HepG2 (cell line): Measurements from ENCODE around the gene COL8A2. TPM values are rescaled to one million over a fixed set of nuclear protein-coding genes. Genes with fewer than 3 reads are reported as not detected.

Source experiments
- ARNT ChIP-seq: fragments of 450-650 bp; IDR thresholded peaks from 2 replicates; pipeline ENCODE4 v1.6.1; 2017
- BCL3 ChIP-seq: sonication (generic); formaldehyde crosslinking; IDR thresholded peaks from 2 replicates; pipeline ENCODE4 v1.5.1; 2020; ENCODE audit warnings: mild to moderate bottlenecking, missing genetic modification reagents, moderate library complexity
- BRD4 ChIP-seq: sonication (generic); formaldehyde crosslinking; IDR thresholded peaks from 2 replicates; pipeline ENCODE4 v1.4.0; 2020; ENCODE audit warnings: missing genetic modification reagents
- CBX5 ChIP-seq: sonication (generic); formaldehyde crosslinking; IDR thresholded peaks from 2 replicates; pipeline ENCODE4 v1.4.0; 2020; ENCODE audit warnings: missing genetic modification reagents, borderline replicate concordance
- CHD2 ChIP-seq: IDR thresholded peaks from 2 replicates; pipeline ENCODE4 v1.6.1; 2011; ENCODE audit warnings: low read depth, low read length, improper control_type of control experiment
- DNMT3B ChIP-seq: conservative IDR thresholded peaks from 2 replicates; pipeline ENCODE4 v1.6.1; 2016; ENCODE audit warnings: missing biosample characterization, control low read depth
- DR1 ChIP-seq: sonication (generic); formaldehyde crosslinking; IDR thresholded peaks from 2 replicates; pipeline ENCODE4 v1.8.0; 2021; ENCODE audit warnings: mild to moderate bottlenecking, missing genetic modification reagents, inconsistent platforms
- ELF4 ChIP-seq: sonication (generic); formaldehyde crosslinking; IDR thresholded peaks from 2 replicates; pipeline ENCODE4 v1.5.0; 2020; ENCODE audit warnings: missing genetic modification reagents, mild to moderate bottlenecking, moderate library complexity, borderline replicate concordance
- KMT2B ChIP-seq: IDR thresholded peaks from 2 replicates; pipeline ENCODE4 v1.6.1; 2016; ENCODE audit warnings: missing genetic modification reagents, missing compliant biosample characterization
- MAFG ChIP-seq: sonication (generic); formaldehyde crosslinking; IDR thresholded peaks from 2 replicates; pipeline ENCODE4 v1.5.1; 2020; ENCODE audit warnings: mild to moderate bottlenecking, missing genetic modification reagents
- NR2F1 ChIP-seq, 2 experiments: fragments of 450-650 bp in 1 of 2; formaldehyde crosslinking in 1 of 2; IDR thresholded peaks; 2 replicates each; pipeline versions ENCODE4 v1.5.0 to v1.6.1; 2016 to 2020; ENCODE audit warnings: mild to moderate bottlenecking in 1 of 2, missing compliant biosample characterization in 1 of 2, missing genetic modification reagents in 1 of 2, moderate library complexity in 1 of 2
- NR2F6 ChIP-seq, 2 experiments: IDR thresholded peaks; 2 replicates each; pipeline ENCODE4 v1.6.1; 2016; ENCODE audit warnings: antibody characterized with exemption in 1 of 2, mild to moderate bottlenecking in 1 of 2
- PAX8 ChIP-seq: sonication (generic); formaldehyde crosslinking; IDR thresholded peaks from 2 replicates; pipeline ENCODE4 v1.8.0; 2022; ENCODE audit warnings: mild to moderate bottlenecking, missing genetic modification reagents, borderline replicate concordance
- SRSF4 ChIP-seq: fragments of 200-400 bp; formaldehyde crosslinking; IDR thresholded peaks from one replicate; pipeline ENCODE4 v1.6.1; 2018; ENCODE audit warnings: mild to moderate bottlenecking, low read depth, low read length, moderate library complexity; ENCODE audit not compliant: poor library complexity, severe bottlenecking
- SUZ12 ChIP-seq: fragments of 150-350 bp; IDR thresholded peaks from 2 replicates; pipeline ENCODE4 v1.6.1; 2014; ENCODE audit warnings: low read depth, low read length
- TRIM24 ChIP-seq: sonication (generic); formaldehyde crosslinking; IDR thresholded peaks from 2 replicates; pipeline ENCODE4 v1.8.0; 2022; ENCODE audit warnings: mild to moderate bottlenecking, missing genetic modification reagents
- ZBTB39 ChIP-seq: sonication (generic); formaldehyde crosslinking; IDR thresholded peaks from 2 replicates; pipeline ENCODE4 v1.5.0; 2020; ENCODE audit warnings: missing genetic modification reagents
- ZC3H13 ChIP-seq: sonication (generic); formaldehyde crosslinking; IDR thresholded peaks from 2 replicates; pipeline ENCODE4 v1.8.1; 2023; ENCODE audit warnings: mild to moderate bottlenecking, missing genetic modification reagents, moderate library complexity
- ZFP91 ChIP-seq: sonication (generic); formaldehyde crosslinking; IDR thresholded peaks from 2 replicates; pipeline ENCODE4 v1.9.0; 2022; ENCODE audit warnings: missing genetic modification reagents, mild to moderate bottlenecking, borderline replicate concordance
- ZKSCAN5 ChIP-seq: sonication (generic); formaldehyde crosslinking; IDR thresholded peaks from 2 replicates; pipeline ENCODE4 v1.5.1; 2020; ENCODE audit warnings: mild to moderate bottlenecking, missing genetic modification reagents
- ZKSCAN8 ChIP-seq: IDR thresholded peaks from 2 replicates; pipeline ENCODE4 v1.6.1; 2016; ENCODE audit warnings: borderline replicate concordance, missing genetic modification reagents, missing compliant biosample characterization
- ZNF17 ChIP-seq: sonication (generic); formaldehyde crosslinking; IDR thresholded peaks from 2 replicates; pipeline ENCODE4 v1.5.0; 2020; ENCODE audit warnings: mild to moderate bottlenecking, missing genetic modification reagents
- ZNF326 ChIP-seq: sonication (generic); formaldehyde crosslinking; IDR thresholded peaks from 2 replicates; pipeline ENCODE4 v1.4.0; 2020; ENCODE audit warnings: missing genetic modification reagents, borderline replicate concordance
- ZNF335 ChIP-seq: sonication (generic); formaldehyde crosslinking; IDR thresholded peaks from 2 replicates; pipeline ENCODE4 v1.4.0; 2020; ENCODE audit warnings: missing genetic modification reagents
- ZNF350 ChIP-seq: sonication (generic); formaldehyde crosslinking; IDR thresholded peaks from 2 replicates; pipeline ENCODE4 v1.4.0; 2020; ENCODE audit warnings: mild to moderate bottlenecking, low read depth, missing genetic modification reagents, borderline replicate concordance
- ZNF558 ChIP-seq: sonication (generic); formaldehyde crosslinking; IDR thresholded peaks from 2 replicates; pipeline ENCODE4 v1.9.0; 2022; ENCODE audit warnings: mild to moderate bottlenecking, missing genetic modification reagents, borderline replicate concordance
- polyA plus RNA-seq, 8 experiments: library from polyadenylated mRNA; depleted of rRNA in 3 of 8; stranded (reverse) in 7 of 8; unstranded in 1 of 8; fragments of >200 nt; fragmentation: Illumina TruSeq in 4 of 8; extraction: Trizol in 4 of 8; gene quantifications; 2 replicates each; pipeline versions ENCODE4 v1.2.1 to v1.2.3, GENCODE V29; 2011 to 2016; ENCODE audit warnings: low read depth in 4 of 8, missing spikeins in 1 of 8, mixed read lengths in 1 of 8; ENCODE audit not compliant: insufficient read depth in 1 of 8
- total RNA-seq, 5 experiments: library from RNA; depleted of rRNA; stranded (reverse); fragments of >200 nt; fragmentation: Illumina TruSeq; extraction: Trizol; gene quantifications; 2 replicates each; pipeline ENCODE4 v1.2.3, GENCODE V29; 2016; ENCODE audit warnings: low read depth in 1 of 5

The COL8A2 gene
- total and polyA plus RNA-seq, 2 of the 13 experiments (the other 11 are each of a cell fraction or from before 2014, with no cell fraction given) = 0.13 to 0.24 TPM

- peak; percentile 92 for TF ChIP-seq ZFP91 (CRISPR knock-in tag)
- TF ChIP-seq CHD2 = 0 out of 2 replicates have a peak, but pooled peaks have one; percentile 54
- no peak for TF ChIP-seq ZKSCAN5 (CRISPR knock-in tag)
- TF ChIP-seq NR2F6 (IDR thresholded peaks at IDR 0.05) = no peak
- TF ChIP-seq NR2F6 (CRISPR knock-in tag; IDR thresholded peaks at IDR 0.05) = no peak
- no peak for TF ChIP-seq ZNF326 (CRISPR knock-in tag)
- TF ChIP-seq DNMT3B (CRISPR knock-in tag) = no peak
- no peak for TF ChIP-seq MAFG
- 0 out of 2 replicates have a peak, but pooled peaks have one; percentile 23 for TF ChIP-seq DR1 (CRISPR knock-in tag)
- TF ChIP-seq ZNF558 (CRISPR knock-in tag) = no peak
- peak; percentile 30; the same call in 1 of the 2 replicates for TF ChIP-seq KMT2B (CRISPR knock-in tag)
- TF ChIP-seq NR2F1 (CRISPR knock-in tag; IDR thresholded peaks at IDR 0.05) = 0 out of 4 replicates have a peak, but pooled peaks of 1 of the 2 experiments have one; percentile 18
- TF ChIP-seq TRIM24 (CRISPR knock-in tag) = no peak
- no peak for TF ChIP-seq SRSF4
- TF ChIP-seq PAX8 (CRISPR knock-in tag) = peak; percentile 11; the same call in 1 of the 2 replicates
- TF ChIP-seq ZNF17 (CRISPR knock-in tag) = no peak
- no peak for TF ChIP-seq ARNT
- TF ChIP-seq ZNF350 (CRISPR knock-in tag) = peak; percentile 79; the same call in 1 of the 2 replicates
- peak; percentile 93 for TF ChIP-seq SUZ12
- no peak for TF ChIP-seq CBX5 (CRISPR knock-in tag)
- TF ChIP-seq ZNF335 (CRISPR knock-in tag) = no peak; the same call in 1 of the 2 replicates
- TF ChIP-seq BCL3 (CRISPR knock-in tag) = peak; percentile 56
- no peak for TF ChIP-seq ZBTB39 (CRISPR knock-in tag)
- TF ChIP-seq ELF4 (CRISPR knock-in tag) = no peak
- peak; percentile 46; the same call in 1 of the 2 replicates for TF ChIP-seq ZKSCAN8 (CRISPR knock-in tag)
- TF ChIP-seq BRD4 (CRISPR knock-in tag) = peak; percentile 15; the same call in 1 of the 2 replicates
- no peak for TF ChIP-seq ZC3H13 (CRISPR knock-in tag)
Observed at GRCh38 chr1:36149237-36149972, 24.4 kb upstream of the COL8A2 start, which contains the start of gene TRAPPC3 (continued).
